ENCODE results near the gene DPEP3. TPM values are rescaled to one million over a fixed set of nuclear protein-coding genes. Genes with fewer than 3 reads are reported as not detected.
A peak's percentile ranks its signal among the peaks of the same experiment; 100 is the strongest.

Gene DPEP3
- total RNA-seq, 4 donors from 2014 or later, result 0.17 TPM; not detected in 3

GRCh38 chr16:67936124-67936879 is 44.0 kb downstream of the DPEP3 start, which contains the start of gene PSMB10:
Gene PSMB10 (minus strand): TSS chr16:67936850. CDS start chr16:67936749, 101 bp downstream.
- Histone ChIP-seq H3K27me3 (no peaks in the 10 kb centered on the region), H3K9me3 (no peaks in the 10 kb centered on the region), H3K36me3 (peaks cover 5 to 51% (median 33%) of the 10 kb centered on the region in 4 donors), H3K27ac (replicated peaks in 1 of 4) (peak within 1 kb of the TSS; percentile 86 to 93 (median 92)), H3K4me1 (peaks cover 19 to 42% (median 35%) of the 10 kb centered on the region in 4 donors), H3K4me3 (peak within 1 kb of the TSS; percentile 73 to 96 (median 88))
- under 1% methylated on average over 32 of the region's 54 CpGs for WGBS
- TF ChIP-seq POLR2A (IDR thresholded peaks at IDR 0.05; ENCODE audit: low read depth), result no peak
- TF ChIP-seq EP300 (IDR thresholded peaks at IDR 0.05), result no peak
- TF ChIP-seq POLR2AphosphoS5 (IDR thresholded peaks at IDR 0.05), result peak; percentile 51 to 71
- no peak for DNase-seq (ENCODE audit: extremely low spot score)
- intact Hi-C loops (cut with DNase I), result no loop called here

- Histone ChIP-seq H3K27me3 (no peaks in the 10 kb centered on the region), H3K36me3 (peaks cover 8 to 46% (median 37%) of the 10 kb centered on the region in 4 donors), H3K4me1 (peaks cover 19 to 41% (median 35%) of the 10 kb centered on the region in 4 donors), H3K27ac (replicated peaks in 1 of 4) (peak overlapping the region; percentile 86 to 93 (median 92)), H3K9me3 (no peaks in the 10 kb centered on the region), H3K4me3 (peak overlapping the region; percentile 73 to 96 (median 88))
- TF ChIP-seq CTCF (IDR thresholded peaks at IDR 0.05) (no peak), POLR2AphosphoS5 (IDR thresholded peaks at IDR 0.05) (peak; percentile 90 to 93), POLR2A (IDR thresholded peaks at IDR 0.05; ENCODE audit: low read depth) (peak; percentile 27)
- peak; percentile 97 for DNase-seq (ENCODE audit: extremely low spot score)
- intact Hi-C loops (cut with DNase I), result no loop called here
- 2% methylated on average over 19 of the region's 55 CpGs for WGBS
Observed at GRCh38 chr16:67935402-67936123, 44.7 kb downstream of the DPEP3 start.

GRCh38 chr16:67935101-67935401 is 45.2 kb downstream of the DPEP3 start:
- TF ChIP-seq POLR2AphosphoS5 (IDR thresholded peaks at IDR 0.05) (no peak), EP300 (IDR thresholded peaks at IDR 0.05) (no peak), CTCF (IDR thresholded peaks at IDR 0.05) (no peak), POLR2A (IDR thresholded peaks at IDR 0.05; ENCODE audit: low read depth) (no peak)
- Histone ChIP-seq H3K36me3 (peaks cover 8 to 46% (median 38%) of the 10 kb centered on the region in 4 donors), H3K9me3 (no peaks in the 10 kb centered on the region), H3K4me3 (peak overlapping the region; percentile 73 to 96 (median 88)), H3K27ac (replicated peaks in 1 of 4) (peak overlapping the region; percentile 86 to 93 (median 92)), H3K4me1 (peaks cover 19 to 37% (median 32%) of the 10 kb centered on the region in 4 donors), H3K27me3 (no peaks in the 10 kb centered on the region)
- intact Hi-C loops (cut with DNase I), result no loop called here
- WGBS, result 33% methylated on average over 13 of the region's 13 CpGs
- no peak for DNase-seq (ENCODE audit: extremely low spot score)

GRCh38 chr16:67934306-67935100 is 45.8 kb downstream of the DPEP3 start:
- DNase-seq (ENCODE audit: extremely low spot score), result no peak
- peaks cover 3 to 45% (median 37%) of the 10 kb centered on the region in 4 donors for H3K36me3 ChIP-seq
- TF ChIP-seq POLR2A (IDR thresholded peaks at IDR 0.05; ENCODE audit: low read depth) (no peak), CTCF (IDR thresholded peaks at IDR 0.05) (no peak), POLR2AphosphoS5 (IDR thresholded peaks at IDR 0.05) (no peak), EP300 (IDR thresholded peaks at IDR 0.05) (no peak)

More at GRCh38 chr16:67934306-67935100, 45.8 kb downstream of the DPEP3 start:
- WGBS, result 42% methylated on average over 13 of the region's 13 CpGs
- H3K9me3 ChIP-seq, result no peaks in the 10 kb centered on the region
- no peaks in the 10 kb centered on the region for H3K27me3 ChIP-seq
- intact Hi-C loops (cut with DNase I), result no loop called here
- peaks cover 19 to 32% (median 27%) of the 10 kb centered on the region in 4 donors for H3K4me1 ChIP-seq
- peak overlapping the region; percentile 86 to 93 (median 92) for H3K27ac ChIP-seq (replicated peaks in 1 of 4)
- peak overlapping the region; percentile 73 to 96 (median 88) for H3K4me3 ChIP-seq

Data from esophagus muscularis mucosa (tissue), 4 donors.